Embryonic facial prominence (tissue), 1 donor: Measurements from ENCODE around the gene STK38L.

Source experiments
- DNase-seq: peaks from one replicate; pipeline ENCODE4 v3.0.0-alpha.2; 2016; ENCODE audit errors: extremely low spot score

The STK38L gene

GRCh38 chr12:27345376-27345775, 101.3 kb downstream of the STK38L start:
- no peak for DNase-seq

- DNase-seq, result no peak
Observed at GRCh38 chr12:27347779-27348178, 103.7 kb downstream of the STK38L start.

- DNase-seq, result no peak
Observed at GRCh38 chr12:27351476-27351875, 107.4 kb downstream of the STK38L start.

- no peak for DNase-seq
Observed at GRCh38 chr12:27355486-27355885, 111.4 kb downstream of the STK38L start.

GRCh38 chr12:27355979-27356378, 111.9 kb downstream of the STK38L start:
- no peak for DNase-seq

GRCh38 chr12:27359578-27360340, 115.7 kb downstream of the STK38L start:
- no peak for DNase-seq

- no peak for DNase-seq
Observed at GRCh38 chr12:27361372-27361771, 117.3 kb downstream of the STK38L start.

GRCh38 chr12:27366621-27367020, 122.5 kb downstream of the STK38L start:
- DNase-seq, result no peak

- no peak for DNase-seq
Observed at GRCh38 chr12:27367078-27367477, 123.0 kb downstream of the STK38L start.
